Neural progenitor cell (in vitro differentiated cells): ENCODE measurements around the gene KCNK10. TPM values are rescaled to one million over a fixed set of nuclear protein-coding genes. Genes with fewer than 3 reads are reported as not detected.

Source experiments
- DNase-seq: peaks from one replicate; pipeline ENCODE4 v3.0.0-alpha.2; 2016; ENCODE audit warnings: low spot score
- H2AFZ ChIP-seq: fragments of 200-600 bp; sonication (generic); replicated peaks from 2 replicates; pipeline ENCODE4 v1.6.1; 2016; ENCODE audit warnings: antibody characterized with exemption
- H3F3A ChIP-seq: fragments of 200-600 bp; sonication (generic); 2 replicates; pipeline ENCODE4 v1.6.1; 2016; ENCODE audit warnings: antibody characterized with exemption, low read depth
- H3K27ac ChIP-seq: fragments of 200-600 bp; sonication (generic); 2 replicates; pipeline ENCODE4 v1.5.1; 2016; ENCODE audit warnings: mild to moderate bottlenecking
- H3K27me3 ChIP-seq: fragments of 200-600 bp; sonication (generic); 2 replicates; pipeline ENCODE4 v1.6.1; 2016; ENCODE audit warnings: mild to moderate bottlenecking, moderate library complexity
- H3K36me3 ChIP-seq: fragments of 200-600 bp; sonication (generic); 2 replicates; pipeline ENCODE4 v1.5.1; 2016
- H3K4me1 ChIP-seq: fragments of 200-600 bp; sonication (generic); 2 replicates; pipeline ENCODE4 v1.6.1; 2016; ENCODE audit warnings: mixed run types
- H3K4me2 ChIP-seq: fragments of 200-600 bp; sonication (generic); 2 replicates; pipeline ENCODE4 v1.6.1; 2016
- H3K4me3 ChIP-seq: fragments of 200-600 bp; sonication (generic); 2 replicates; pipeline ENCODE4 v1.5.1; 2016
- H3K79me2 ChIP-seq: fragments of 200-600 bp; sonication (generic); 2 replicates; pipeline ENCODE4 v1.6.1; 2016; ENCODE audit warnings: low read depth
- H3K9ac ChIP-seq: fragments of 200-600 bp; sonication (generic); 2 replicates; pipeline ENCODE4 v1.6.1; 2016
- H3K9me3 ChIP-seq: fragments of 200-600 bp; sonication (generic); 2 replicates; pipeline ENCODE4 v1.5.1; 2016; ENCODE audit warnings: low read depth
- H4K20me1 ChIP-seq: fragments of 200-600 bp; sonication (generic); 2 replicates; pipeline ENCODE4 v1.6.1; 2016; ENCODE audit warnings: low read depth
- H3K27ac Mint-ChIP-seq: 3 replicates; pipeline ENCODE4 v1.8.0; 2021; ENCODE audit warnings: mixed read lengths
- H3K27me3 Mint-ChIP-seq: 2 replicates; pipeline ENCODE4 v1.8.0; 2022; ENCODE audit warnings: low read depth, mild to moderate bottlenecking, inconsistent platforms, moderate library complexity, mixed read lengths; ENCODE audit not compliant: insufficient read depth
- H3K36me3 Mint-ChIP-seq: 3 replicates; pipeline ENCODE4 v1.8.0; 2021; ENCODE audit warnings: mixed read lengths
- H3K4me1 Mint-ChIP-seq: 3 replicates; pipeline ENCODE4 v1.8.0; 2021; ENCODE audit warnings: mixed read lengths
- H3K4me3 Mint-ChIP-seq: 3 replicates; pipeline ENCODE4 v1.8.0; 2021; ENCODE audit warnings: mild to moderate bottlenecking, moderate library complexity, mixed read lengths
- H3K9me3 Mint-ChIP-seq: 3 replicates; pipeline ENCODE4 v1.8.0; 2020; ENCODE audit warnings: mixed read lengths
- EZH2 ChIP-seq: fragments of 200-600 bp; sonication (generic); IDR thresholded peaks from 2 replicates; pipeline ENCODE4 v1.6.1; 2017; ENCODE audit warnings: antibody characterized with exemption, mild to moderate bottlenecking, moderate library complexity
- EZH2phosphoT487 ChIP-seq: fragments of 200-600 bp; sonication (generic); IDR thresholded peaks from 2 replicates; pipeline ENCODE4 v1.6.1; 2017; ENCODE audit warnings: antibody characterized with exemption
- total RNA-seq: library from RNA; depleted of rRNA; stranded (reverse); fragments of >200 nt; gene quantifications from 2 replicates; pipeline ENCODE4 v1.2.3, GENCODE V29; 2015; ENCODE audit warnings: low replicate concordance
- TF ChIP-seq, protein P1 (sequence below): fragments of 200-600 bp; sonication (generic); IDR thresholded peaks from 2 replicates; pipeline ENCODE4 v1.5.1; 2017; ENCODE audit warnings: antibody characterized with exemption, mild to moderate bottlenecking

The KCNK10 gene
- total RNA-seq, 1 donor from 2014 or later, result 6.9 TPM

DNA sequence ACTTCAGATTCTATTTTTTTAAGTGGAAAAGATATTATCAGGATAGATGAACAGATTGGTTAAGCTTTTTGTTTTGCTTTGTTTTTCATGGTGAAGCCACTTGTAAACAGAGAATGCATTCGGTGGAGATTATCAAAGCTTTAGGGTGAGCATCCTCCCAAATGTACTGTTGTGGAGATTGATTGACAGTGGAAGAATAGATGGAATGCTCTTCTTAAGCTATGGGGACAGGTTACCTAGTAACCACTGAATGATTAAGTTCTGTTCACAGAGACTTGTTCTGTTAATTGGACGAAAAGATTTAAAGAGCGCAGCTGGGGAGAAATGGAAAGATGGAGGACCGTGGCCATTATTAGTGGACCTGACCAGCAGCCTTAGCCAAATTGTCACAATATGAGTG is 40.6 kb upstream of the KCNK10 start:
- H3K4me3 Mint-ChIP-seq, result peak overlapping the region; percentile 68
- TF ChIP-seq EZH2phosphoT487, result peak; percentile 59
- TF ChIP-seq EZH2, result no peak
- Histone ChIP-seq H3K9ac (no peak overlapping the region), H3K4me3 (peak overlapping the region; percentile 30), H3K36me3 (no peaks in the 10 kb centered on the region), H3K27me3 (no peaks in the 10 kb centered on the region), H4K20me1 (no peaks in the 10 kb centered on the region), H3K27ac (peak overlapping the region; percentile 92), H3K4me1 (peaks cover 60% of the 10 kb centered on the region), H3K79me2 (no peaks in the 10 kb centered on the region), H3K4me2 (peak overlapping the region; percentile 72), H3F3A (peaks cover 44% of the 10 kb centered on the region), H2AFZ (no peak overlapping the region), H3K9me3 (no peaks in the 10 kb centered on the region)
- peaks cover 22% of the 10 kb centered on the region for H3K9me3 Mint-ChIP-seq
- H3K4me1 Mint-ChIP-seq, result peaks cover 48% of the 10 kb centered on the region
- H3K27ac Mint-ChIP-seq, result peak overlapping the region; percentile 73
- no peaks in the 10 kb centered on the region for H3K27me3 Mint-ChIP-seq
- peak; percentile 85 for DNase-seq
- H3K36me3 Mint-ChIP-seq, result peaks cover 3% of the 10 kb centered on the region

DNA sequence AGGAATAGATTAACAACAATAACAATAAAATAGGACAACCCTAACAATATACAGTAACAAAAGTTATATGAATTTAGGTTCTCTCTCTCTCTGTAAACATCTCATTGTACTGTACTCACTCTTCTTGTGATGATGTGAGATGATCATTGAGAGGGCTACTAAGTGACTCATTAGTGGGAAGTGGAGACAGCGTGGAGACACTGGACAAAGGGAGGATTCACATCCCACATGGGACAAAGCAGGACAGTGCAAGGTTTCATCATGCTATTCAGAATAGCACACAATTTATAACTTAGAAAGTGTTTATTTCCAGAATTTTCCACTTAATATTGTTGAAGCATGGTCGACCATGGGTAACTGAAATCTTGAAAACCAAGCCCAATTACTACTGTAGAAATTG is 36.4 kb upstream of the KCNK10 start:
- TF ChIP-seq EZH2phosphoT487, result no peak
- no peak for TF ChIP-seq EZH2
- TF ChIP-seq, protein P1, sequence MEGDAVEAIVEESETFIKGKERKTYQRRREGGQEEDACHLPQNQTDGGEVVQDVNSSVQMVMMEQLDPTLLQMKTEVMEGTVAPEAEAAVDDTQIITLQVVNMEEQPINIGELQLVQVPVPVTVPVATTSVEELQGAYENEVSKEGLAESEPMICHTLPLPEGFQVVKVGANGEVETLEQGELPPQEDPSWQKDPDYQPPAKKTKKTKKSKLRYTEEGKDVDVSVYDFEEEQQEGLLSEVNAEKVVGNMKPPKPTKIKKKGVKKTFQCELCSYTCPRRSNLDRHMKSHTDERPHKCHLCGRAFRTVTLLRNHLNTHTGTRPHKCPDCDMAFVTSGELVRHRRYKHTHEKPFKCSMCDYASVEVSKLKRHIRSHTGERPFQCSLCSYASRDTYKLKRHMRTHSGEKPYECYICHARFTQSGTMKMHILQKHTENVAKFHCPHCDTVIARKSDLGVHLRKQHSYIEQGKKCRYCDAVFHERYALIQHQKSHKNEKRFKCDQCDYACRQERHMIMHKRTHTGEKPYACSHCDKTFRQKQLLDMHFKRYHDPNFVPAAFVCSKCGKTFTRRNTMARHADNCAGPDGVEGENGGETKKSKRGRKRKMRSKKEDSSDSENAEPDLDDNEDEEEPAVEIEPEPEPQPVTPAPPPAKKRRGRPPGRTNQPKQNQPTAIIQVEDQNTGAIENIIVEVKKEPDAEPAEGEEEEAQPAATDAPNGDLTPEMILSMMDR, result no peak
- H3K9ac ChIP-seq, result no peak overlapping the region
- Mint-ChIP-seq H3K27ac (peak overlapping the region; percentile 67), H3K4me3 (no peak overlapping the region), H3K4me1 (peaks cover 33% of the 10 kb centered on the region), H3K9me3 (peaks cover 16% of the 10 kb centered on the region), H3K36me3 (peaks cover 3% of the 10 kb centered on the region), H3K27me3 (no peaks in the 10 kb centered on the region)
- H3K4me1 ChIP-seq, result peaks cover 39% of the 10 kb centered on the region
- H3K36me3 ChIP-seq, result no peaks in the 10 kb centered on the region
- H3K27ac ChIP-seq, result no peak overlapping the region
- H3K4me3 ChIP-seq, result no peak overlapping the region
- H3K27me3 ChIP-seq, result no peaks in the 10 kb centered on the region
- DNase-seq, result no peak
- no peaks in the 10 kb centered on the region for H4K20me1 ChIP-seq
- H3K4me2 ChIP-seq, result no peak overlapping the region
- H3F3A ChIP-seq, result peaks cover 31% of the 10 kb centered on the region
- H3K79me2 ChIP-seq, result no peaks in the 10 kb centered on the region
- H2AFZ ChIP-seq, result no peak overlapping the region
- no peaks in the 10 kb centered on the region for H3K9me3 ChIP-seq

DNA sequence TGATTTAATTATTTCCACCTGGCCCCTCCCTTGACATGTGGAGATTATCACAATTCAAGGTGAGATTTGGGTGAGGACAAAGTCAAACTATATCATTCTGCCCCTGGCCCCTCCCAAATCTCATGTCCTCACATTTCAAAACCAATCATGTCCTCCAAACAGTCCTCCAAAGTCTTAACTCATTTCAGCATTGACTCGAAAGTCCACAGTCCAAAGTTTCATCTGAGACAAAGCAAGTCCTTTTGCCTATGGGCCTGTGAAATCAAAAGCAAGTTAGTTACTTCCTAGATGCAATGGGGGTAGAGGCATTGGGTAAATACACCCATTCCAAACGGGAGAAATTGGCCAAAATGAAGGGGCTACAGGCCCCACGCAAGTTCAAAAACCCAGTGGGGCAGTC is 31.3 kb upstream of the KCNK10 start:
- Histone ChIP-seq H3K79me2 (no peaks in the 10 kb centered on the region), H3K27me3 (no peaks in the 10 kb centered on the region), H2AFZ (no peak overlapping the region), H4K20me1 (no peaks in the 10 kb centered on the region), H3K27ac (no peak overlapping the region), H3K9ac (no peak overlapping the region), H3K4me1 (peaks cover 4% of the 10 kb centered on the region), H3K4me3 (no peak overlapping the region), H3F3A (no peaks in the 10 kb centered on the region), H3K9me3 (no peaks in the 10 kb centered on the region), H3K36me3 (no peaks in the 10 kb centered on the region), H3K4me2 (no peak overlapping the region)
- no peak for TF ChIP-seq EZH2
- DNase-seq, result no peak
- Mint-ChIP-seq H3K4me3 (no peak overlapping the region), H3K9me3 (peaks cover 3% of the 10 kb centered on the region), H3K4me1 (peaks cover 17% of the 10 kb centered on the region), H3K36me3 (no peaks in the 10 kb centered on the region), H3K27ac (no peak overlapping the region), H3K27me3 (peaks cover 8% of the 10 kb centered on the region)

DNA sequence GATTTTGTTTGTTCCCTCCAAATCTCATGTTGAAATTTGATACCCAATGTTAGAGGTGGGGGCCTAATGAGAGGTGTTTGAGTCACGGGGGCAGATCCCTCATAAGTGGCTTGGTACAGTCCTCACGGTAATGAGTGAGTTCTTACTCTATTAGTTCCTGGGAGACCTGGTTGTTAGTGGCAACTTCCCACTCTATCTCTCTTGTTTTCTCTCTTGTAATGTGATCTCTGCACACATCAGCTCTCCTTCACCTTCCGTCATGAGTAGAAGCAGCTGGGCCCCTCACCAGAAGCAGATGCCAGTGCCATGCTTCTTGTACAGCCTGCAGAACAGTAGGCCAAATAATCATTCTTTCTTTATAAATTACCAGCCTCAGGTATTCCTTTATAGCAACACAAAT is 29.6 kb upstream of the KCNK10 start:
- Histone ChIP-seq H3K4me3 (no peak overlapping the region), H3K4me2 (no peak overlapping the region), H3K4me1 (peaks cover 4% of the 10 kb centered on the region), H3K9ac (no peak overlapping the region), H3K79me2 (no peaks in the 10 kb centered on the region), H3F3A (no peaks in the 10 kb centered on the region), H3K27ac (no peak overlapping the region), H2AFZ (no peak overlapping the region), H3K9me3 (no peaks in the 10 kb centered on the region), H4K20me1 (no peaks in the 10 kb centered on the region), H3K36me3 (no peaks in the 10 kb centered on the region), H3K27me3 (no peaks in the 10 kb centered on the region)
- no peak overlapping the region for H3K4me3 Mint-ChIP-seq
- H3K27ac Mint-ChIP-seq, result no peak overlapping the region
- H3K27me3 Mint-ChIP-seq, result peaks cover 8% of the 10 kb centered on the region
- H3K4me1 Mint-ChIP-seq, result peaks cover 20% of the 10 kb centered on the region
- TF ChIP-seq, protein P1, result no peak
- TF ChIP-seq EZH2, result no peak
- TF ChIP-seq EZH2phosphoT487, result no peak
- H3K9me3 Mint-ChIP-seq, result no peaks in the 10 kb centered on the region
- DNase-seq, result no peak
- no peaks in the 10 kb centered on the region for H3K36me3 Mint-ChIP-seq
